SK-N-MC (cell line): ENCODE results near the gene ADGRG2.

ENCODE experiments used
- DNase-seq: peaks from one replicate; pipeline ENCODE4 v3.0.0-alpha.2; 2011; ENCODE audit warnings: low read depth, low spot score
- H3K27ac ChIP-seq: fragments of 200-600 bp; sonication (generic); 2 replicates; pipeline ENCODE4 v1.5.1; 2016; ENCODE audit warnings: mixed run types
- H3K36me3 ChIP-seq: fragments of 200-600 bp; sonication (generic); 2 replicates; pipeline ENCODE4 v1.6.1; 2017; ENCODE audit warnings: antibody characterized with exemption, low read length, mixed read lengths; ENCODE audit not compliant: insufficient read depth
- H3K4me3 ChIP-seq: fragments of 200-600 bp; sonication (generic); 2 replicates; pipeline ENCODE4 v1.5.1; 2016
- H3K9ac ChIP-seq: fragments of 200-600 bp; sonication (generic); 2 replicates; pipeline ENCODE4 v1.8.0; 2017; ENCODE audit warnings: mixed run types, mixed read lengths; ENCODE audit not compliant: insufficient read length
- H3K9me3 ChIP-seq: fragments of 200-600 bp; sonication (generic); 2 replicates; pipeline ENCODE4 v1.6.1; 2017; ENCODE audit warnings: low read depth, mild to moderate bottlenecking, antibody characterized with exemption, low read length, moderate library complexity, mixed read lengths
- EZH2 ChIP-seq: fragments of 200-600 bp; sonication (generic); IDR thresholded peaks from one replicate; pipeline ENCODE4 v1.6.1; 2017; ENCODE audit warnings: antibody characterized with exemption
- FOXP2 ChIP-seq: optimal IDR thresholded peaks from 2 replicates; pipeline ENCODE3; 2011; ENCODE audit warnings: mild to moderate bottlenecking, moderate library complexity; ENCODE audit not compliant: insufficient read depth; ENCODE audit errors: extremely low read length, control extremely low read depth
- POLR2AphosphoS5 ChIP-seq: IDR thresholded peaks from 2 replicates; pipeline ENCODE4 v1.6.1; 2012; ENCODE audit warnings: mild to moderate bottlenecking, low read depth, low read length, borderline replicate concordance

The ADGRG2 gene

GRCh38 chrX:18949291-18949943 is 172.9 kb downstream of the ADGRG2 start:
- no peak overlapping the region for H3K27ac ChIP-seq
- H3K9me3 ChIP-seq: no peaks in the 10 kb centered on the region
- peaks cover 8% of the 10 kb centered on the region; the same call in 1 of the 2 replicates for H3K36me3 ChIP-seq
- DNase-seq: no peak
- no peak overlapping the region for H3K9ac ChIP-seq
- H3K4me3 ChIP-seq: no peak overlapping the region
- TF ChIP-seq EZH2 (no peak), FOXP2 (no peak), POLR2AphosphoS5 (no peak)

GRCh38 chrX:18946611-18947010 is 175.7 kb downstream of the ADGRG2 start:
- no peak overlapping the region for H3K4me3 ChIP-seq
- H3K9me3 ChIP-seq: no peaks in the 10 kb centered on the region
- no peak for DNase-seq
- no peak overlapping the region for H3K27ac ChIP-seq
- H3K9ac ChIP-seq: no peak overlapping the region
- peaks cover 17% of the 10 kb centered on the region for H3K36me3 ChIP-seq
- TF ChIP-seq POLR2AphosphoS5: no peak

GRCh38 chrX:18946157-18946556 is 176.1 kb downstream of the ADGRG2 start:
- H3K4me3 ChIP-seq: no peak overlapping the region
- H3K9me3 ChIP-seq: no peaks in the 10 kb centered on the region
- no peak for DNase-seq
- TF ChIP-seq FOXP2 (no peak), POLR2AphosphoS5 (no peak), EZH2 (no peak)
- no peak overlapping the region for H3K9ac ChIP-seq
- H3K36me3 ChIP-seq: peaks cover 22% of the 10 kb centered on the region
- H3K27ac ChIP-seq: no peak overlapping the region

- no peak overlapping the region for H3K4me3 ChIP-seq
- TF ChIP-seq POLR2AphosphoS5: no peak
- no peak for TF ChIP-seq FOXP2
- no peak for TF ChIP-seq EZH2
- peaks cover 26% of the 10 kb centered on the region for H3K36me3 ChIP-seq
- H3K9me3 ChIP-seq: no peaks in the 10 kb centered on the region
- DNase-seq: no peak
- H3K9ac ChIP-seq: no peak overlapping the region
- H3K27ac ChIP-seq: no peak overlapping the region
These were observed 176.8 kb downstream of the ADGRG2 start for GRCh38 chrX:18945483-18945882.

- Histone ChIP-seq H3K9me3 (no peaks in the 10 kb centered on the region), H3K27ac (no peak overlapping the region), H3K4me3 (no peak overlapping the region), H3K9ac (no peak overlapping the region), H3K36me3 (peaks cover 27% of the 10 kb centered on the region)
- DNase-seq: no peak
- no peak for TF ChIP-seq POLR2AphosphoS5
- TF ChIP-seq FOXP2: no peak
- TF ChIP-seq EZH2: no peak
These were observed 177.8 kb downstream of the ADGRG2 start for GRCh38 chrX:18944482-18944881.

- H3K4me3 ChIP-seq: no peak overlapping the region
- H3K9ac ChIP-seq: no peak overlapping the region
- TF ChIP-seq EZH2: no peak
- no peak for TF ChIP-seq POLR2AphosphoS5
- no peak for TF ChIP-seq FOXP2
- no peak for DNase-seq
- H3K36me3 ChIP-seq: peaks cover 19% of the 10 kb centered on the region; the same call in 1 of the 2 replicates
- H3K9me3 ChIP-seq: no peaks in the 10 kb centered on the region
- no peak overlapping the region for H3K27ac ChIP-seq
These were observed 180.4 kb downstream of the ADGRG2 start for GRCh38 chrX:18941896-18942295.
